GM18508 (cell line): ENCODE results near the gene C2.
"Not testable (repeated sequence)": the region's sequence is repeated elsewhere in the genome, so short reads cannot be mapped to it uniquely, and the experiment has no call there.

Source experiments
- ATAC-seq: cut with Tn5 transposase; IDR thresholded peaks from one replicate; pipeline ENCODE4 v1.9.1; 2021; ENCODE audit warnings: moderate number of reproducible peaks; ENCODE audit not compliant: insufficient read depth, unreplicated experiment

Gene C2

GRCh38 chr6:31898383-31899011, 29.0 kb upstream of the C2 start:
- no peak for ATAC-seq

DNA sequence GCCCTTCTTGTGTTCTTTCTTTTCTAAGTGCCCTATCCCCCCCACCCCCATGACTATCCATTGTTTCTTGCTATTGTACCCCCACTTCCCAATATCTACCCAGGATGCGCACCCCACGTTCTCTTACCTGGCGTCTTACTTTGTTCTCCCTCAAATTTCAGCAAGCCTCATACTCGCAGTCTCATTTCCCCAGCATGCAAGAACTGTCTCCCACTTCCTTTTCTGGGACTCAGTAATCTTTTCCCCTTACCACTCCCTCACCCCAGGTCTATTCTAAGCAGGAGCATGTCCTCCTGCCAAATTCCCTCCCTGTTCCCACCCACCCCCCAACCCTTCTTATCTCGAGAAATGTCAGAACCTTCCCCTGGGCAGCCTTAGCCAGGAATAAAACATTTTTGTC, 28.3 kb upstream of the C2 start:
- no peak for ATAC-seq

- ATAC-seq = no peak
These were observed 27.4 kb upstream of the C2 start for GRCh38 chr6:31899882-31900722.

DNA sequence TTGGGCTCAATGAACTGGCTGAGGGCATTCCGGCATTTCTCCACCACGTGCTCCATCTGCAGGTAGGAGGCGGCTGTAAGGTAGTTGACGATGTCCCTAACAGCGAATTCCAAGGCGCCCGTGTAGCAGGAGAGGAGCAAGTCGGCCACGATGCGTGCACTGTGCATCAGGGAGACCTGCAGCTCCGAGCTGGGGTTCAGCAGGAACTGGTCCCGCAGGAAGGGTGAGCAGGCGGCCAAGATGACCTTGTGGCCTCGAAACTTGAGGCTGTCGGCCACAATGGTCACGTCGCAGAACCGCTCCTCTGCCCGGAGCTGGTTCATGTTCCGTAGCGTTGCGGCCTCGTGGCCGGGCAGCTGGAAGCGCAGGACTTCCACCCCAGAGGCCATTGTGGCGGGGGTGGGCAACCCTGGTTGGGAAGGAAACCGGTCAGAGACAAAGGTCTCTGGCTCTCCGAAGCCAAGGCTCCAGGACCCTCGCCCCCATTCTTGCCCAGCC, 26.6 kb upstream of the C2 start:
- no peak for ATAC-seq

GRCh38 chr6:31901415-31901952, 26.0 kb upstream of the C2 start:
- no peak for ATAC-seq

GRCh38 chr6:31901953-31902643, 25.4 kb upstream of the C2 start, which contains the start of gene ZBTB12:
Gene ZBTB12, minus strand, starts transcription at chr6:31902086. Its CDS starts 781 bp downstream, at chr6:31901305.
- ATAC-seq = no peak

DNA sequence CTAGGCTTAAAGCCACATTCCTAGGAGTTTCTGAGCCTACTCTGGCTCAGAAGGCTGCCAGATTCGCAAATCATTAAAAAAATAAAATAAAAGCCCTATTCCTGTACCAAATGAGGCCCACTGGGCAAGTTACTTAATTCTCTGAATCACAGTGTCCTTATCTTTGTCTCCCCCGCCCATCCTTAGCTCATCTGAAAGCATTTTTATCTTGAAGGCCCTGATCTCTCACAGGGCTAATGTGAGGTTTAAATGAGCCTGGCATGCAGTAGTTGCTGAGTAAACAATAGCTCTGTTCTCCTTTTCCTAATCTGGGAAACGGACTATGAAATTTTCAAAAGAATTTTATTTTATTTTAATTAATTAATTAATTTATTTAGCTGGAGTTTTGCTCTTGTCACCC, 23.6 kb upstream of the C2 start:
- ATAC-seq = no peak

DNA sequence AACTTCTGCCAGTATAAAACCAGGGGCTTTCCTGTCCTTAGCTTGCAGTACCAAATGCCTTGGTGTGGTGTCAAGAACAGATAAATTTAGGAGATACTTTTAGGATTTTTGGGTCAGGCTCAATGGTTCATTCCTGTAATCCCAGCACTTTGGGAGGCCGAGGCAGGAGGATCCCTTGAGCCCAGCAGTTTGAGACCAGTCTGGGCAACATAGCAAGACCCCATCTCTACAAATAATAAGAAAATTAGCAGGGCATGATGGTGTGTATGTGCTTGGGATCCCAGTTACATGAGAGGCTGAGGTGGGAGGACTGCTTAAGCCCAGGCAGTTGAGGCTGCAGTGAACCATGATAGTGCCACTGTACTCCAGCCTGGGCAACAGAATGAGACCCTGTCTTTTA, 22.5 kb upstream of the C2 start:
- no peak for ATAC-seq

GRCh38 chr6:31906122-31906521, 21.4 kb upstream of the C2 start:
- ATAC-seq = no peak

DNA sequence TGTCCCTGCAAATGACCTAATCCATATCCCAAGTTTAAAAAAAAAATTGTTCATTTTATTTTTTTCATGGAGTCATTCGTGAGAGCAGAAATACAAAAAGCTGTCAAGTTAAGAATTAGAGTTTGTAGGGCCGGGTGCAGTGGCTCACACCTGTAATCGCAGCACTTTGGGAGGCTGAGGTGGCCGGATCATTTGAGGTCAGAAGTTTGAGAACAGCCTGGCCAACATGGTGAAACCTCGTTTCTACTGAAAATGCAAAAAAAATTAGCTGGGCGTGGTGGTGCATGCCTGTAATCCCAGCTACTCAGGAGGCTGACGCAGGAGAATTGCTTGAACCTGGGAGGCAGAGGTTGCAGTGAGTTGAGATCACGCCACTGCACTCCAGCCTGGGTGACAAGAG, 20.8 kb upstream of the C2 start:
- not testable (repeated sequence) for ATAC-seq

DNA sequence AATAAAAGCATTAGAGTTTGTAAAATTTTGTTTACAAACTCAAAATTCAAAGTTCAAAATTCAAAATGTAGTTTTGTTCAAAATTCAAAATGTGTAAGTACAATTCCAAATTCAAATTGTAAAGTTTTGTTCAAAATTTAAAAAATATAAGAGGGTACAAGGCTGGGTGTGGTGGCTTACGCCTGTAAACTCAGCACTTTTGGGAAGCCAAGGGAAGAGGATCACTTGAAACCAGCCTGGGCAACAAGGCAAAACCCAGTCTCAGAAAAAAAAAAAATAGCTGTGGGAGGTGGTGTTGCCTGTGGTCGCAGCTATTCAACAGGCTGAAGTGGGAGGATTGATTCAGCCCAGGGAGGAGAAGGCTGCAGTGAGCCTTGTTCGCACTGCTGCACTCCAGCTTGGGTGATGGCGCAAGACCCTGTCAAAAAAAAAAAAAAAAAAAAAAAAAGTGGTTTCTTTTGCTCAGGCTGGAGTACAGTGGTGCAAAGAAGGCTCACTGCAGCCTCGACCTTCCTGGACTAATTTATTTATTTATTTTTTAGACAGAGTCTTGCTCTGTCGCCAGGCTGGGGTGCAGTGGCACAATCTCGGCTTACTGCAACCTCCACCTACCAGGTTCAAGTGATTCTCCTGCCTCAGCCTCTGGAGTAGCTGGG, 20.2 kb upstream of the C2 start:
- no peak for ATAC-seq

GRCh38 chr6:31908255-31908654, 19.3 kb upstream of the C2 start:
- not testable (repeated sequence) for ATAC-seq

DNA sequence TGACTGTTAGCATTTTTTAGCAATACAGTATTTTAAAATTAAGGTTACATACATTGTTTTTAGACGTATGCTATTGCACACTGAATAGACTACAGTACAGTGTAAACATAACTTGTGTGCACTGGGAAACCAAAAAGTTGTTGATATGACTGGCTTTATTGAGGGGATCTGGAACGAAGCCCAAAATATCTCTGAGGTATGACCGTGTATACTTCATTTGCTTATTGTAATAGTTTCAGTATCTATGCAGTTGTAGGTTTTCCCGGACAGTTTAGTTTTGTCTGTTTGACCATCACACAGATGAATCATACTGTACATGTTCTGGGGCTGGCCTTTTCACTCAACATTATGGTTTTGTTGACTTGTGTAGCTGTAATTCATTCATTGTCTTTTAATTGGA, 18.7 kb upstream of the C2 start:
- no peak for ATAC-seq

- ATAC-seq = not testable (repeated sequence)
These were observed 18.2 kb upstream of the C2 start for GRCh38 chr6:31909298-31909697.

- no peak for ATAC-seq
These were observed 15.5 kb upstream of the C2 start for GRCh38 chr6:31911826-31912585.

DNA sequence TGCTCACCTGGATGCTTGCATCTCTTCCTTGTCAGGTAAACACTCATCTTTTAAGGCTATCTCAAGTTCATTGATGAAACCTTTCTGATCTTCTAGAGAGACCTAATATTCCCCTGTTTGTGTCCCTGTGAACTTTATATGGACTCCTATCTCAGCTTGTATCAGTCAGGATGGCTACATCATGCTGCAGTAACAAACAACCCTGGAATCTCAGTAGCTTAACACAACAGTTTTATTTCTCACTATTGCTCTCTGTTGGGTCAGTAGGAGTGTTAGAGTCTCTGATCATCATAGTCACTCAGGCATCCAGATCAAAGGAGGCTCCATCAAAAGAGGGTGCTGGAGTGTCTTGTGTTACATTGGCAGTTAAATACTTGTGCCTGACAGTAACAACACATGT, 12.2 kb upstream of the C2 start:
- no peak for ATAC-seq

GRCh38 chr6:31915756-31916155, 11.8 kb upstream of the C2 start:
- ATAC-seq = no peak

DNA sequence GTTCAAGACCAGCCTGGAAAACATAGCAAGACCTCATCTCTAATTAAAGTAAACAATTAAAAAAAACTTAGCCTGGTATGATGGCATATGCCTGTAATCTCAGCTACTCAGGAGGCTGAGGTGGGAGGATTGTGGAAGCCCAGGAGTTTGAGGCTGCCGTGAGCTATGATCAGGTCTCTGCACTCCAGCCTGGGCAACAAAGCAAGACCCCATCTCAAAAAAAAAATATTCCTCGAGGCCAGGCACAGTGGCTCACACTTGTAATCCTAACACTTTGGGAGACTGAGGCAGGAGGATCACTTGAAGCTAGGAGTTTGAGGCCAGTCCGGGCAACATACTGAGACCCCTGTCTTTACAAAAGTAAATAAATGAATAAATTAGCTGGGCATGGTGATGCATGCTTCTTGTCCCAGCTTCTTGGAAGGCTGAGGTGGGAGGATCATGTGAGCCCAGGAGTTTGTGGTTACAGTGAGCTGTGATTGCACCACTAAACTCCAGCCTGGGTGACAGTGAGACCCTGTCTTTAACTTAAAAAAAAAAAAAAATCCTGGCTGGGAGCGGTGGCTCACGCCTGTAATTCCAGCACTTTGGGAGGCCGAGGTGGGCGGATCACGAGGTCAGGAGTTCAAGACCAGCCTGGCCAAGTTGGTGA, 9.3 kb upstream of the C2 start:
- ATAC-seq = no peak

- no peak for ATAC-seq
These were observed 7.8 kb upstream of the C2 start for GRCh38 chr6:31919624-31920303.
